GM12865 (cell line): ENCODE measurements around the gene SPRR3.

Experiments
- DNase-seq: peaks from one replicate; pipeline ENCODE4 v3.0.0; 2010; ENCODE audit warnings: low read depth
- H3K4me3 ChIP-seq: 2 replicates; pipeline ENCODE4 v1.5.1; 2011; ENCODE audit warnings: mild to moderate bottlenecking, low read depth, low read length, control low read depth
- CTCF ChIP-seq: IDR thresholded peaks from 2 replicates; pipeline ENCODE4 v1.5.1; 2011; ENCODE audit warnings: low read length, control low read depth, low read depth, inconsistent platforms; ENCODE audit not compliant: insufficient read depth; ENCODE audit errors: missing control alignments

The SPRR3 gene

GRCh38 chr1:152969036-152969435 lies 32.5 kb upstream of the SPRR3 start:
- TF ChIP-seq CTCF = no peak
- no peak overlapping the region for H3K4me3 ChIP-seq
- no peak for DNase-seq

GRCh38 chr1:152970495-152970894 lies 31.1 kb upstream of the SPRR3 start, which contains the start of gene SPRR4:
Gene SPRR4 (plus strand): TSS chr1:152970648. CDS start chr1:152971891, 1,243 bp downstream.
- no peak for DNase-seq
- TF ChIP-seq CTCF = no peak
- no peak within 1 kb of the TSS for H3K4me3 ChIP-seq

- H3K4me3 ChIP-seq = no peak overlapping the region
- TF ChIP-seq CTCF = no peak
- no peak for DNase-seq
Observed at GRCh38 chr1:152972196-152972886, 29.2 kb upstream of the SPRR3 start.

- no peak overlapping the region for H3K4me3 ChIP-seq
- no peak for DNase-seq
- no peak for TF ChIP-seq CTCF
Observed at GRCh38 chr1:152976688-152977087, 24.9 kb upstream of the SPRR3 start.

GRCh38 chr1:152977614-152978013 lies 23.9 kb upstream of the SPRR3 start:
- no peak for DNase-seq
- TF ChIP-seq CTCF = no peak
- H3K4me3 ChIP-seq = no peak overlapping the region

GRCh38 chr1:152980676-152981075 lies 20.9 kb upstream of the SPRR3 start:
- DNase-seq = no peak
- TF ChIP-seq CTCF = no peak
- no peak overlapping the region for H3K4me3 ChIP-seq
